Measurements from ENCODE around the gene KIF7.

GRCh38 chr15:89623165-89623564 is 32.1 kb downstream of the KIF7 start:
- TF ChIP-seq CTCF (conservative IDR thresholded peaks at IDR 0.05; ENCODE audit: low read depth in 2 of 2): no peak
- TF ChIP-seq EZH2 (IDR thresholded peaks at IDR 0.05; ENCODE audit: low read depth, unreplicated experiment): no peak
- TF ChIP-seq EZH2phosphoT487 (IDR thresholded peaks at IDR 0.05; ENCODE audit: unreplicated experiment): no peak

All from GM23338 (cell line).